Large intestine (tissue), 3 donors: ENCODE results near the gene AIPL1. TPM values are rescaled to one million over a fixed set of nuclear protein-coding genes. Genes with fewer than 3 reads are reported as not detected.

Source experiments
- DNase-seq, 2 donors: peaks; one replicate each; pipeline versions ENCODE4 v3.0.0 to v3.0.0-alpha.2; 2013
- H3K27ac ChIP-seq: one replicate; pipeline ENCODE4 v1.5.1; 2013; ENCODE audit warnings: low read length
- H3K27me3 ChIP-seq: 2 replicates; pipeline ENCODE4 v1.6.1; 2013; ENCODE audit warnings: low read length; ENCODE audit not compliant: control insufficient read depth, insufficient read depth
- H3K36me3 ChIP-seq: 2 replicates; pipeline ENCODE4 v1.6.1; 2013; ENCODE audit warnings: low read length; ENCODE audit not compliant: control insufficient read depth, insufficient read depth
- H3K4me1 ChIP-seq: one replicate; pipeline ENCODE4 v1.6.1; 2013; ENCODE audit warnings: low read length; ENCODE audit not compliant: control insufficient read depth, insufficient read depth
- H3K4me3 ChIP-seq: one replicate; pipeline ENCODE4 v1.5.1; 2013; ENCODE audit warnings: low read length
- H3K9me3 ChIP-seq: one replicate; pipeline ENCODE4 v1.6.1; 2013; ENCODE audit warnings: mild to moderate bottlenecking, low read depth, low read length, moderate library complexity; ENCODE audit not compliant: control insufficient read depth
- WGBS: methylation state at CpG from one replicate; pipeline ENCODE4 v1.1.5; 2013; ENCODE audit warnings: low lambda C conversion rate; ENCODE audit not compliant: insufficient coverage; 5-methylcytosine and 5-hydroxymethylcytosine counted together
- polyA plus RNA-seq: library from polyadenylated mRNA; unstranded; fragments of 120-200 nt; gene quantifications from one replicate; pipeline ENCODE4 v1.2.1, GENCODE V29; 2013

AIPL1 gene
- polyA plus RNA-seq, 1 donor = not detected

DNA sequence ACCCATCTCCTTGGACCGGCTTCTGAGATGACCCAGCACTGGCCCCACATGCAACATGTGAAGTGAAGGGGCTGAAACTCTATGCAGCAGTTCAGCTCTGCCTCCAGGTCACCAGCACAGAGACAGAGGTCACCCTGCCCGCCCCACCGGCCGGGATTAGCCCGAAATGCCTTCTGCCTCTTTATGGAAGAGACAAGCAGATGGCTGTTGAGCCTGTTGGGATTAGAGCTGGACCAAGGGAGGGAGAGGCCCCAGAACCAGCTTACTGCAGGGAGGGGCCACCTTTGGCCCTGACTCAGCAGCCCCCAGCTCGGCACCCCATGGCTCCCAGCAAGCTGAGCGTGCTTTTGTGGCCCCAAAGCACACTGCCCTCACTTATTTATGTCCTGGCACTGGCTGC is 5.7 kb downstream of the AIPL1 start:
- no peak overlapping the region for H3K4me3 ChIP-seq
- no peak for DNase-seq

DNA sequence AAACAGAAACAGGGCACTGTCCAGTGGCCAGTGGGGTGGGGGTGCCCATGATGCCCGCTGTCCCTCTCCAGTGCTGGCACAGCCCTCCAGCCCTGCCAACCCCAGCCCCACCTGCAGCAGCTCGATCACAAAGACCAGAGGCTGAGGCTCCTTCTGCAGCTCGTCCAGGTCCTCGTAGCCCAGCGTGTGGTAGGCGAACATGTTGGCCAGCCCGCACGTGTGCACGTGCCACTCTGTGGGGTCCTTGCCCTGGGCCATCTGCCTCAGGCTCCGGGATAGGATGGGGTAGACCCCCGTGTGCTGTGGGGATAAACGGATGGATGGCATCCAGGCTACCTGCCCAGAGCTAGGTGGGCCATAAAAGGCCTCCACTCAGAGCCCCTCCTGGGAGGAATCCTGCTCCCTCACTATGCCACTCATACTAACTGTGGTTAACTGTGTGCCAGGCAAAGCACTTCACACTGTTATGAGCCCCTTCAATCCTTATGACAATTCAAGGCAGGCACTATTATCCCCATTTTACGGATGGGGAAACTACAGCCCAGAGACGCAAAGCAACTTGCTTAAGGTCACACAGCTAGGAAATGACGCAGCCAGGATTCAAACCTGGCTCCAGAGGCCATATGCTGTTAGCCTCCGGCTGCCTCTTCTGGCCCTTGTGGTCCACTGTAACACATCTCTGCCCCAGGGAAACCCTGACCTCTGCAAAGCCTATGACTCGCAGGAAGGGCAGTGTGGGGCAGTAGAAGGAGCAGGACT is 6.5 kb downstream of the AIPL1 start:
- no peak overlapping the region for H3K27ac ChIP-seq
- H3K4me1 ChIP-seq = no peaks in the 10 kb centered on the region
- no peaks in the 10 kb centered on the region for H3K36me3 ChIP-seq
- WGBS = no CpG with 5 or more reads among the region's 17 CpGs
- no peak for DNase-seq
- H3K27me3 ChIP-seq = no peaks in the 10 kb centered on the region
- H3K4me3 ChIP-seq = no peak overlapping the region
- H3K9me3 ChIP-seq = no peaks in the 10 kb centered on the region

More for the DNA sequence above, 5.7 kb downstream of the AIPL1 start:
- no CpG with 5 or more reads among the region's 7 CpGs for WGBS
- Histone ChIP-seq H3K9me3 (no peaks in the 10 kb centered on the region), H3K27me3 (no peaks in the 10 kb centered on the region), H3K4me1 (no peaks in the 10 kb centered on the region), H3K27ac (no peak overlapping the region), H3K36me3 (no peaks in the 10 kb centered on the region)

DNA sequence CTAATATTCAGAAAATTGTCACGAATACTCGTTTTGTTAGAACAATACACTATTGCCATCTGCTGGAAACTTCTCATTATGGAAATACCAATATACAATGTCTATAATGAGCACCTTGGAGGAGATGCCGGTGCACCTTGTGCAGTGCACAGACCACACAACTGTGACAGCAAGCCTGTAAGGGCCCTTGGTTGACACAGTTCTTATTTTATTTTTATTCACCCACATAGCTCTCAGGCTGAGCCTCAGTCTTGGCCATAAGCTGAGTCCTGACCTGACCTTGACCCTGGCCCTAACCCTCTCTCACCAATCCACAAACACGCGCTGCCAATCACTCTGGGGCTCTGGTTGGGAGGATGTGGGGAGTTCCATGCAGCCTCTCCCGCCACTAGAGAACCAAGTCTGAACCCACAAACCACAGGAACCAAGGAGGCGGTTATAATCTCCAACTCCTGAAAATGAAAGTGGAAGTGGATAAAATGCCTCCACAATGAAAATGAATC is 7.6 kb downstream of the AIPL1 start:
- H3K9me3 ChIP-seq = no peaks in the 10 kb centered on the region
- DNase-seq = no peak
- no peaks in the 10 kb centered on the region for H3K36me3 ChIP-seq
- H3K4me3 ChIP-seq = no peak overlapping the region
- WGBS = no CpG with 5 or more reads among the region's 7 CpGs
- H3K27ac ChIP-seq = no peak overlapping the region
- H3K27me3 ChIP-seq = no peaks in the 10 kb centered on the region
- H3K4me1 ChIP-seq = no peaks in the 10 kb centered on the region

DNA sequence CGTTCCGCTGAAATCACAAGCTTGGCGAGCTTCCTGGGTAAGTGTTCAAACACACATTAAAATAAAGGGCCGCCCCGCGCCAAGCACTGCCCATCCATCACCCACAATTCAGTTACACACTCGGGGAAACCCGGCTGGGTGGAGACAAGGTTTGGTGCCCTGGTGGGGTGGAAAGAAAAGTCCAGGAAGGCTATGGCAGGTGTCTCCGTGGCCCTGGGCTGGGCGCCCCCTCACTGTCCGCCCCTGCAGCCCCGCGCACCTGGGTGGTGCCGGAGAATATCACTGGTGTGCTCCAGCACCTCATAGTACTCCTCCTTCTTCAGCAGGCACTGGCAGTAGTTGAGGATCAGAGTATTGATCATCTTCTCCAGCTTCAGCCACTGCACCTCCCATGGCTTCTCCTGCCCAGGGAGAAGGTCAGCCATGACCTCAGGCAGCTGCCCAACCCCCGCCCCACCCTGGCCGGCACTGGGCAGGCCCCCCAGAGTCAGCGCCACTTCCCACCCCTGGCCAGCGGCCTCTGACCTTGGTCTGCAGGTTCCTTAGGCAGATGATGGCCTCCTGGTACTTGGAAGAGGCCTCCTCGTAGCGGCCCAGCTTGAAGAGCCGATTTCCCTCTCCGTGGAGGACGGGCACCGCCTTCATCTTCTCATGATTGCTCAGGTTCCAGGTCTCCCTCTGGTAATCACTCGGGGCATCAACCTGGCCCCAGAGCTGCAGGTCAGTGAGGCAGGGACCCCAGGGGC is 8.4 kb downstream of the AIPL1 start:
- Histone ChIP-seq H3K36me3 (no peaks in the 10 kb centered on the region), H3K27ac (no peak overlapping the region), H3K27me3 (no peaks in the 10 kb centered on the region), H3K4me1 (no peaks in the 10 kb centered on the region), H3K4me3 (no peak overlapping the region), H3K9me3 (no peaks in the 10 kb centered on the region)
- no peak for DNase-seq
- no CpG with 5 or more reads among the region's 25 CpGs for WGBS

DNA sequence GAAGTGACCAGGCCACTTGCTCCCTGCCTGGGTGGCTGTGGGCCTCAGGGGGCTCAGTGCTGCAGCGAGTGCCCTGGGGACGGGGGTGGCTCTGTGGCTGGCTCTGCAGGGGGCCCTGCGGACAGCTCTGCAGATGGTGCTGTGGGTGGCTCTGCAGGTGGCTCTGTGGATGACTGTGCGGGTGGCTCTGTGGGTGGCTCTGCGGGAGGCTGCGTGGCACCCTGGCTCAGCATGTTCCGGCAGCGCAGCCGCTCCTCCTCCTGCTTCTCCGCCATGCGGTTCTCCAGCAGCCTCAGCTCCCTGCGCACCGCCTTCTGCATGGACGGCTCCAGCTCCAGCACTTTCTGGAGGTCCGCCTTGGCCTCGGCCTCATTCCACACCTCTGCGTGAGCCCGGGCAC is 9.5 kb downstream of the AIPL1 start:
- no peaks in the 10 kb centered on the region for H3K9me3 ChIP-seq
- H3K4me1 ChIP-seq = no peaks in the 10 kb centered on the region
- DNase-seq = no peak
- no CpG with 5 or more reads among the region's 18 CpGs for WGBS
- H3K4me3 ChIP-seq = no peak overlapping the region
- no peaks in the 10 kb centered on the region for H3K27me3 ChIP-seq
- H3K36me3 ChIP-seq = no peaks in the 10 kb centered on the region
- no peak overlapping the region for H3K27ac ChIP-seq

DNA sequence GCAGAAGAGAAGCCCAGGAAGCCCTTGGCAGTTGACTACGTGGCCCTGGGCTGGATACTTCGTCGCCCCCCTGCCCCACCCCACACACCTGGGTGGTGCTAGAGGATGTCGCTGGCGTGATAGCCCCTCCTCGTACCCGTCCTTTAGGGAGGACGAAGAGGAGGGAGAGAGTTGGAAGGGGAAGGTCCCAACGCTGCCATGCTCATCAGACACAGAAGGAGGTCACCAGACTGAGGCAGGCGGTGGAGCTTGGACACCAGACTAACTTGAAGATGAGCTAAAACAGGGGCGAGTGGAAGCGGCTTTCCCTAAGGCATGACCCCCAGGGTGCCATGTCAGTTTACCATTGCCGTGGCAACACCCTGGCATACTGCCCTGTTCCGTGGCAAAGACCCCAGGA is 11.0 kb downstream of the AIPL1 start:
- no CpG with 5 or more reads among the region's 14 CpGs for WGBS
- H3K9me3 ChIP-seq = no peaks in the 10 kb centered on the region
- H3K4me3 ChIP-seq = no peak overlapping the region
- H3K27ac ChIP-seq = no peak overlapping the region
- DNase-seq = no peak
- no peaks in the 10 kb centered on the region for H3K4me1 ChIP-seq
- no peaks in the 10 kb centered on the region for H3K36me3 ChIP-seq
- no peaks in the 10 kb centered on the region for H3K27me3 ChIP-seq

DNA sequence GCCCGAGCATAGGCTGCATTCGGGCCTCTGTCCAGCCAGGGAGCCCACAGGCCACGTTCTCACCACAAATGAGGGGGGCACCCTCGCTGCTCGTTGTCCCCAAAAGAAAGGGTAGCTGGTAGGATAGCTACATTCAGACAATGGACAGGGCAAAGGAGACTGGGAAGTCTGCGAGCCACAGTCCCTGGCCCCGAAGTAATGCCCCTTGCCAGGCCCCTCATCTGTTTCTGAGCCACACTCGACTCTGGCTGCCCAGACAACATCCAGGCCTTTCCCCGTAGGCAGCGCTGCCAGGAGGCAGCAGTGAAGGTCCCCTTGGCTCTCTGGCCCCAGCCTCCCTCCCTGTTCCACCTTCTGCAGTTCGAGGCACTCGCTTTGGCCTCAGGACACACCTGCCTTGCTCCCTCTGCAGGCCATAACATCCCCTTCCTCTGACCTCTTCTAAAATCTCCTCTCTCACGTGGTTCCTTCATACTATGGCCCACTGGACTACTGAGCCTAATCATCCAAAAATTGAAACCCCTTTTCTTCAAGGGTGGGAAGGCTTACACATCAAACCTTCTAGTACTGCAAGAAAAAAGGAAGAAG is 12.2 kb downstream of the AIPL1 start:
- H3K4me3 ChIP-seq = no peak overlapping the region
- no peaks in the 10 kb centered on the region for H3K36me3 ChIP-seq
- no peak for DNase-seq
- no peaks in the 10 kb centered on the region for H3K27me3 ChIP-seq
- whole genome bisulfite sequencing = 60% methylated on average over 1 of the region's 13 CpGs
- H3K9me3 ChIP-seq = no peaks in the 10 kb centered on the region
- H3K4me1 ChIP-seq = no peaks in the 10 kb centered on the region
- H3K27ac ChIP-seq = no peak overlapping the region

DNA sequence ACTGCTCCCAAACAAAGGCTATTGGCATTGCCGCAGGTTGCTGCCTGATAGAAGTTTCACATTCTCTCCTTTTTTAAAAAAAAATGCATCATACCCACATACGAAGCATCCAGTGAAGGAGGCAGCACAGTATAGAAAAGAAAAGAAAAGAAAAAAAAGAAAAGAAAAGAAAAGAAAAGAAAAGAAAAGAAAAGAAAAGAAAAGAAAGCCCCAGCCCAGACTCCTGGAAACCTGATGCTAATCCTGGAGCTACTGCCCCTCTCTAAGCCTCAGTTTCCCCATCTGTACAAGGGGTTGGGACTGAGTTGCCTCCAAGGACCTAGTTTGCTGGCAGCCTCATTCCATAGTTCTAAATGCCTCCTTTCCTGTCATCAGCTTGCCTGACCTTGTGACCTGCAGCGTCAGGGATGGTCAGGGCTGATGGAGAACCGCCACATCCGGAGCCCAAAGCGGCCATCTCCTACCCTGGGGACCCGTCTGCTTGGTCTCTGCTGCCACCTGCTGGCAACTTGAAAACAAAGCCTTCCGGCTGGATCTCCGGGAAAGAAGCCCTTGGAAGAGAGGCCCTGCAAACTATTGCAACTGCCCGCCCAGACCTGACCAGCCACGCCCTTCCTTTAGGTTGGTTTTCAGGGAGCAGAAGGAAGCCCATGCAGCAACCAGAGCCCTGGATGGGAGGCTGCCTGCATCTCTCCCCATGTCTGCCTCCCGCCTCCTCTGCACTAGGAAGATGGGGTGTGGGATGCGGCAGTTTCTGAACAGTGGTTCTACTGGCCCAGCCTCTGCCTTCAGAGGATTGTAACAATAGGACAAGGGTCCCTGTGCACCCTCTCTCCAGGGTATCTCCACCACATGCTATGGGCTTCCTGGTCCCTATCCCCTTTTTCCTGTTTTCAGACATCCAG is 13.0 kb downstream of the AIPL1 start:
- Histone ChIP-seq H3K27me3 (no peaks in the 10 kb centered on the region), H3K4me3 (no peak overlapping the region), H3K27ac (no peak overlapping the region), H3K36me3 (no peaks in the 10 kb centered on the region), H3K9me3 (no peaks in the 10 kb centered on the region), H3K4me1 (no peaks in the 10 kb centered on the region)
- peak; percentile 55 to 62 for DNase-seq
- WGBS = 94% methylated on average over 2 of the region's 13 CpGs

DNA sequence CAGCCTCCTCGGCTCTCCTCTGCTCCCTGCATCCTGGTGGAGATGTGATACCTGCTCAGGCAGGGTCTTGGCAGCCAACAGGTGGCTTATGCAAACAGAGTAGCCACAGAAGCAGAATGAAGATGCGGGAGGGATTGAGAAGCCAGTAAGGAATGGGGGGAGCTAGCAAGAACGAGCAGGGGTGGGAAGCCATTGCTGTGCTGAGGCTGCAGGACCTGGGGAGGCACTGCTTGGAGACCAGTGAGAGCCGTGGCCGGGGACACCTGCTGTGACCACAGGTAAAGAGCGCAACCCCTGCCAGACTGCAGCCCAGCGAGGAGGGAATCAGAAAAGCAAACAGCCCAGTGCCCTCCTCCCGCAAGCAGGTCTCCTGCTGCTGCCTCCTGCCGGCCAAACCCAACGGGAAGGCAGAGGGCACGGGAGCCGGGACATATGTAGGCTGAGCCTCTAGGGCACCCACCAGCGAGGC is 14.7 kb downstream of the AIPL1 start:
- no peak overlapping the region for H3K27ac ChIP-seq
- H3K4me1 ChIP-seq = no peaks in the 10 kb centered on the region
- no peaks in the 10 kb centered on the region for H3K9me3 ChIP-seq
- H3K4me3 ChIP-seq = no peak overlapping the region
- no peaks in the 10 kb centered on the region for H3K27me3 ChIP-seq
- H3K36me3 ChIP-seq = no peaks in the 10 kb centered on the region
- DNase-seq = no peak
- WGBS = no CpG with 5 or more reads among the region's 13 CpGs

DNA sequence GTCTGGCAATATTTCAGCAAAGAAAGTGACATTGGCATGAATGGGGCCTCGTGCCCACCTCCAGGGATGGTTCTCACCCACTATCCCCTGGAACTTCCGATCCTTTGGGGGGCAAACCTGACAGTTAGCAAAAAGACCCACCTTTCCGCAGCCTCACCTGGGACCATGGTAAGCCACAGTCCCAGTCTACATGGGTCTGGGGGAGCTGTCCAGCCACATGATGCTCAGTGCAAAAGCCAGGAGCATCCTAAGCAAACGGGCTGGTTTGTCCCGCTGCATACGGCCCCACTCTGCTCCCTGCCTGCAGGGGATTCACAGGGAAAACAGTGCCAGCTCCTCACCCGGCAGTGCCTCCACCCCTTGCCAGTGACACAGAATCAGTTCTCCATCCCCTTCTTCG is 19.3 kb downstream of the AIPL1 start:
- no peak overlapping the region for H3K4me3 ChIP-seq
- DNase-seq = no peak
- H3K4me1 ChIP-seq = no peaks in the 10 kb centered on the region
- WGBS = no CpG with 5 or more reads among the region's 8 CpGs
- no peak overlapping the region for H3K27ac ChIP-seq
- no peaks in the 10 kb centered on the region for H3K9me3 ChIP-seq
- H3K36me3 ChIP-seq = no peaks in the 10 kb centered on the region
- no peaks in the 10 kb centered on the region for H3K27me3 ChIP-seq
